Stimulated activated naive CD4-positive, alpha-beta T cell treated with Interleukin-2 at 50 U/mL for 16 hours (primary cell): Measurements from ENCODE around the gene SLCO4A1.

Experiments
- DNase-seq: peaks from one replicate; lab custom pipeline; 2025; lab: John Stamatoyannopoulos, UW

Gene SLCO4A1

GRCh38 chr20:62637521-62638054 is 4.7 kb upstream of the SLCO4A1 start:
- no peak for DNase-seq

GRCh38 chr20:62638055-62638570 is 4.2 kb upstream of the SLCO4A1 start:
- no peak for DNase-seq

GRCh38 chr20:62638679-62639406 is 3.5 kb upstream of the SLCO4A1 start:
- no peak for DNase-seq

GRCh38 chr20:62639765-62640164 is 2.5 kb upstream of the SLCO4A1 start:
- no peak for DNase-seq

GRCh38 chr20:62640870-62641269 is 1.4 kb upstream of the SLCO4A1 start:
- no peak for DNase-seq

- no peak for DNase-seq
Observed at GRCh38 chr20:62641321-62642050, 817 bp upstream of the SLCO4A1 start.

GRCh38 chr20:62642666-62643520 is 590 bp downstream of the SLCO4A1 start:
- peak; percentile 50 for DNase-seq

GRCh38 chr20:62643521-62644043 is 1.3 kb downstream of the SLCO4A1 start:
- DNase-seq: no peak

- no peak for DNase-seq
Observed at GRCh38 chr20:62644044-62644795, 1.9 kb downstream of the SLCO4A1 start.

- DNase-seq: no peak
Observed at GRCh38 chr20:62644802-62645496, 2.6 kb downstream of the SLCO4A1 start.

GRCh38 chr20:62645613-62646012 is 3.3 kb downstream of the SLCO4A1 start:
- no peak for DNase-seq

- no peak for DNase-seq
Observed at GRCh38 chr20:62646851-62647520, 4.7 kb downstream of the SLCO4A1 start.

- no peak for DNase-seq
Observed at GRCh38 chr20:62647521-62648317, 5.4 kb downstream of the SLCO4A1 start.

GRCh38 chr20:62648318-62648995 is 6.2 kb downstream of the SLCO4A1 start:
- DNase-seq: no peak

GRCh38 chr20:62649140-62649539 is 6.8 kb downstream of the SLCO4A1 start:
- no peak for DNase-seq

GRCh38 chr20:62650551-62651284 is 8.4 kb downstream of the SLCO4A1 start:
- no peak for DNase-seq

GRCh38 chr20:62651285-62652021 is 9.2 kb downstream of the SLCO4A1 start:
- DNase-seq: peak; percentile 66
